Lung microvascular endothelial cell (primary cell): ENCODE measurements around the gene ZNHIT2. TPM values are rescaled to one million over a fixed set of nuclear protein-coding genes. Genes with fewer than 3 reads are reported as not detected.

Source experiments
- DNase-seq, 2 donors: peaks; one replicate each; pipeline versions ENCODE4 v3.0.0 to v3.0.0-alpha.2; 2010; ENCODE audit warnings: low read depth in 2 of 2
- total RNA-seq: library from RNA; depleted of rRNA; stranded (reverse); fragments of >200 nt; gene quantifications from 2 replicates; pipeline ENCODE4 v1.2.1, GENCODE V29; 2014

The ZNHIT2 gene
- total RNA-seq, 1 donor from 2014 or later: 9.7 TPM

GRCh38 chr11:65072631-65072966 is 44.9 kb downstream of the ZNHIT2 start:
- no peak for DNase-seq

- DNase-seq: no peak
Measured at GRCh38 chr11:65071907-65072630, 45.4 kb downstream of the ZNHIT2 start.

- peak in 1 of 2 donors; percentile 33 for DNase-seq
Measured at GRCh38 chr11:65069217-65069616, 48.3 kb downstream of the ZNHIT2 start.

DNA sequence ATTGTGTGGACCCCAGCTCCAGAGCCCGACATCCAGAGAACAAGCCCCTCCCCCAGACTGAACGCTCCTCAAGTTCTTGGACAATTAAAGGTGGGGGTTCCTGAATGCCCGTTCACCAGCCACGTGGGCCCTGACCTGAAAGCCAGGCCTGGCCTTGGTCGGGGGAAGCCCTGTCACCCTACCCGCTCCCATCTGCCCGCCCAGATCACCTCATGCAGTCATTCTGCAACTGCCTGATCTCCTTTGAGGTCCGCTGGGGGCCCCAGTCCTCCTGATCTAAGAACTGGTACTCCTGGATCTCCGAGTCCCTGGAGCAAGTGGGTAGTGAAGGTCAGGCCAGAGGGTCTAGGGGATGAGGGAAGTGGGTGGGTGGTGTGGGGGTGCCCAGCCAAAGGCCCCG is 50.1 kb downstream of the ZNHIT2 start:
- no peak for DNase-seq

DNA sequence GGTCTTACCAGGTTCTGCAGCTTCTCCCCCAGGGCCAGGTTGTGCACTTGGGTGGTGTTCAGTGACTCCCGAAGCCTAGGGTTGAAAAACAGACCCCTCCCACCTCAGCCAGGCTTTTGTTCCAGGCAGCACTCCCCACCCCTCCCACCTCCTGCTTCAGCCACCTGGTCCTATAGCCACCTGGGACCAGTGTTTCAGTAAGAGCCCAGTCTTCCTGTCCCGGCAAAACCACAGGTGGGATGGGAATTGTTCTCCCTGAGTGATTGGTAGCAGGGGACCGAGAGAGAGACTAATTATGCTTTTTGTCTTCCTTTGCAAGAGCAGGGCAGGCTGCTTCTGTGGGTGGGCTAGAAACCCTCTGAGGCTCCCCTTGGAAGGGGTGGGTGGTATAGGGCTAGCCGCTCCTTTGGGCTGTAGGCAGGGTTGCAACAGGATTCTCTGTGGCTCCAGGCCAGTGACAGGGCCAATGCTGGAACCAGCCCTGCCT is 50.7 kb downstream of the ZNHIT2 start:
- no peak for DNase-seq

Other genes starting within 250 kb of the ZNHIT2 start
- gene EHD1, start 239.1 kb downstream of the ZNHIT2 start, total RNA-seq: 27.6 and 33.6 TPM in 2 replicates
- gene ATG2A, start 200.5 kb downstream of the ZNHIT2 start, total RNA-seq: 7.6 and 12.1 TPM in 2 replicates
- gene PPP2R5B, start 193.0 kb downstream of the ZNHIT2 start, total RNA-seq: 5.0 and 11.5 TPM in 2 replicates
- gene GPHA2, start 181.8 kb downstream of the ZNHIT2 start, total RNA-seq: not detected in 2 replicates
- gene MAJIN, start 145.6 kb downstream of the ZNHIT2 start, total RNA-seq: not detected in 2 replicates
- 0.20 and 0.44 TPM in 2 replicates for gene BATF2, start 120.7 kb downstream of the ZNHIT2 start, total RNA-seq
- gene ARL2, start 103.5 kb downstream of the ZNHIT2 start, total RNA-seq: 95.2 and 145 TPM in 2 replicates
- 6.8 and 10.7 TPM in 2 replicates for gene SNX15, start 90.3 kb downstream of the ZNHIT2 start, total RNA-seq
- 6.8 and 7.5 TPM in 2 replicates for gene SAC3D1, start 76.5 kb downstream of the ZNHIT2 start, total RNA-seq
- 9.8 and 12.3 TPM in 2 replicates for gene NAALADL1, start 59.1 kb downstream of the ZNHIT2 start, total RNA-seq
- 2.0 and 3.9 TPM in 2 replicates for gene CDCA5, start 33.7 kb downstream of the ZNHIT2 start, total RNA-seq
- gene ZFPL1, start 33.5 kb downstream of the ZNHIT2 start, total RNA-seq: 20.5 and 24.0 TPM in 2 replicates
- 154 and 265 TPM in 2 replicates for gene VPS51, start 21.5 kb downstream of the ZNHIT2 start, total RNA-seq
- gene TM7SF2, start 5.8 kb downstream of the ZNHIT2 start, total RNA-seq: 15.3 and 21.4 TPM in 2 replicates
- gene FAU, start 4.4 kb upstream of the ZNHIT2 start, total RNA-seq: 355 and 442 TPM in 2 replicates
- 39.2 and 41.3 TPM in 2 replicates for gene MRPL49, start 4.6 kb upstream of the ZNHIT2 start, total RNA-seq
- 4.1 and 10.1 TPM in 2 replicates for gene SYVN1, start 16.8 kb upstream of the ZNHIT2 start, total RNA-seq
- gene SPDYC, start 52.5 kb upstream of the ZNHIT2 start, total RNA-seq: not detected in 2 replicates
- gene CAPN1, start 64.2 kb upstream of the ZNHIT2 start, total RNA-seq: 60.9 and 80.2 TPM in 2 replicates
- gene POLA2, start 144.3 kb upstream of the ZNHIT2 start, total RNA-seq: 1.8 and 3.5 TPM in 2 replicates
- 5.4 and 10.1 TPM in 2 replicates for gene CDC42EP2, start 197.2 kb upstream of the ZNHIT2 start, total RNA-seq
- gene DPF2, start 216.2 kb upstream of the ZNHIT2 start, total RNA-seq: 17.9 and 18.3 TPM in 2 replicates
- 0.22 TPM in 1 of 2 replicates, not detected in the other for gene TIGD3, start 237.1 kb upstream of the ZNHIT2 start, total RNA-seq